GM18873 (cell line): ENCODE results near the gene BCAS3.
"Not testable (repeated sequence)": the region's sequence is repeated elsewhere in the genome, so short reads cannot be mapped to it uniquely, and the experiment has no call there.

Experiments used
- ATAC-seq: cut with Tn5 transposase; IDR thresholded peaks from one replicate; pipeline ENCODE4 v1.9.1; 2021; ENCODE audit warnings: mild to moderate bottlenecking, moderate library complexity, moderate number of reproducible peaks; ENCODE audit not compliant: unreplicated experiment, low FRiP score

Gene BCAS3

GRCh38 chr17:60971515-60972369, 294.1 kb downstream of the BCAS3 start:
- no peak for ATAC-seq

GRCh38 chr17:60976861-60977260, 299.2 kb downstream of the BCAS3 start:
- ATAC-seq: not testable (repeated sequence)

GRCh38 chr17:60989379-60989778, 311.7 kb downstream of the BCAS3 start:
- no peak for ATAC-seq

GRCh38 chr17:60989846-60990245, 312.2 kb downstream of the BCAS3 start:
- ATAC-seq: no peak

DNA sequence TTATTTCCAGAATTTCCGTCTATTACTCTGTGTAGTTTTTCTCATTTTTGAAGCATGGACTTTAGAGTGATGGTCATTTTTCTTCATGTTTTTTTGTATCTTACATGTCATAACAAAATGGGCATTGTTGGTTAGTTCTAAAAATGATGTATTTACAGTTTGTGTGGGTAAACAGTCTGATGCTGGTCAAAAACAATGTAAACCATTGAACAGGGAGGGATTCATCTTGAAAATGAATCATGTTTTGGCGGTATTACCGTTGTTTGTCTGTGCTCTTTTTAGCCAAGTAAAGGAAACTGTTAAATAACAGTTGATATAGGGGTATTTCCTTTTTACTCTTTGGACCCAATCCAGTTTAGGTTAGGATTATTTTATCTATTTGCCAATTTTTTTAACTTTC, 315.8 kb downstream of the BCAS3 start:
- no peak for ATAC-seq

GRCh38 chr17:60995680-60996079, 318.0 kb downstream of the BCAS3 start:
- no peak for ATAC-seq

DNA sequence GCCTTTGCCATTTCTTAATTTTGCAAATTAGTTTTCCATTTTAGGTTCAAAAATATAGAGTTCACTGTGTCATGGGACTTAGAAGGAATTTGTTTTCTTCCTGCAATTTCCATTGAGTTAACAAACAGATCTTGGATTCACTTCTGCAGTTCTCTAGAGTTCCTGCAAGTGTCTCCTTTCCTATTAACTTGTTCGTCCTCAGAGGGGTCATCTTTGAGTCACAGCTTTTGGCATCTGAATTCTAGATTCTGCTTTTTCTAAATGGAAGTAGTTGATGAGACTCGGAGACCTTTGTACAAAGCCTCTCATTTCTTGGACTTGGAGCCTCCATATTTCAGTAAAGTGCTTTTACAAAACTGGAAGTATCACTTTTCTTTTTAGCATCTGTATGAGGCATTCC, 323.3 kb downstream of the BCAS3 start:
- ATAC-seq: no peak

DNA sequence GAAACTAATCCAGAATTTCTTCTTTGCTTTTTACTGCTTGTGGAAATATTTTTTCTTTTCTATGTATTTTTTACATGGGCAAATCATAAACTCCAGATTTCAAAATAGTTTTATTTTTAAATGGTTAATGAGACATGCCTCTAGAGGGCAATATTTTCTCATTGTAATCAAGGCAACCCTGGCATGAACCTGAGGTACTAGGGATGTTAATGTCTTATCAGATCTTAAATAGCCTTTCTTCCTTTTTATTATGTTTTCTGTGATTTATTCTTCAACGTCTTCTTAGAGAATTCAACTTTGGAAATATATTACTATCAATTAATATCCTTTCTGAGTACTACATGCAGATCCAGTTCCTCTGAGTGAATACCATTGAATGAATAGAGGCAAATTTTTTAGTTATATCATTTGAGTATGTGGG, 324.7 kb downstream of the BCAS3 start:
- no peak for ATAC-seq

- ATAC-seq: no peak
Measured at GRCh38 chr17:61005358-61005757, 327.7 kb downstream of the BCAS3 start.

GRCh38 chr17:61005958-61006357, 328.3 kb downstream of the BCAS3 start:
- ATAC-seq: not testable (repeated sequence)

- ATAC-seq: no peak
Measured at GRCh38 chr17:61007980-61008379, 330.3 kb downstream of the BCAS3 start.

- ATAC-seq: no peak
Measured at GRCh38 chr17:61009663-61010062, 332.0 kb downstream of the BCAS3 start.

DNA sequence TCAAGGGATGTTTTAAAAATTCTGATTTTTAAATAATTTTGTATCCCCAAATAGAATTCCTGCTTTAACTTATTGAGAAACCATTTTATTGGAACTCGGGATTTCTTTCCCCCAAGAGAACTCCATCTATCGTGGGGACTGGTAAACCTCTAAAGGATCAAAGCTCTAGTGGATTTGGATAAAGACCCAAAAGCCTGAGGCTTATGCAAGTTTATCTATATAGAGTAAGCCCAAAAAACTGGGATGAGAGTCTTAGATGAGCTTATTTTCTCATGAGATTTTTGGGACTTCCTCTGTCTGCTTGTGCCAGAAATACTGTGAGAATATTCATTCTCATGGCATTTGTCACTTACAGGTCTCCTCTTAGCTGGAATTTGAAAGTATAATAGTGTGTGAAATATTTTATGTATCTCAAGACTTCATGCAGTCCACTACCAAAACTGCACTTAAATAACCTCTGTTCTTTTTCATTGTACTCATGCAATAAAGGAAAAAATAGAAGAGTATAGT, 333.1 kb downstream of the BCAS3 start:
- ATAC-seq: no peak

GRCh38 chr17:61011251-61011650, 333.6 kb downstream of the BCAS3 start:
- no peak for ATAC-seq

DNA sequence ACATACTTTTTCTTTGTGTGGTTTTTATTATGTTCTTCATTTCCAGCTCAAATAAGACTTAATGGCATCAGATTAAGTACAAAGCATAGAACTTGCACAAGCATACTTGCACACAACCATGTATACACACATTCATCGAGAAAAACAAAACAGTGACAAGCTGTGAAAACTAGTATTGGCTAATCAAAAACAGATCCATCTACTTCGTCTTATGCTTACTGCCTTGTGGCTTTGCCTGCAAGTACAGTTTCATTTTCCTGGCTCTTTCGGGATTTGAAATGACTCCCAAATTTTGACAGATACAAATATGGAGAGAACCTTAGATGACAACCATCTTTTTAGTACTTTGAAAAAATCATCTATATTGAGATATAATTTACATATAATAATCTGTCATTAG, 338.3 kb downstream of the BCAS3 start:
- ATAC-seq: no peak

- no peak for ATAC-seq
Measured at GRCh38 chr17:61017317-61018006, 339.8 kb downstream of the BCAS3 start.

DNA sequence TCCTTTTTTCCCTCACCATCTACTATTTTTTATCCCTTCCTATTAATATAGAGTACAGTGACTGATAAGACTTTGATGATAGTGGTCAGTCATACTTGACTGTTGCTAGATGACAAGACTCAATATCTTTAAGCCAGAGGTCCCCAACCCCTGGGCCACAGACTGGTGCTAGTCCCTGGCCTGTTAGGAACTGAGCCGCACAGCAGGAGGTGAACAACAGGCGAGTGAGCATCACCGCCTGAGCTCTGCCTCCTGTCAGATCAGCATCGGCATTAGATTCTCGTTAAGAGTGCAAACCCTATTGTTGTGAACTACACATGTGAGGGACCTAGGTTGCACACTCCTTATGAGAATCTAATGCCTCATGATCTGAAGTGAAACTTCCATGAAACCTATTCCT, 341.3 kb downstream of the BCAS3 start:
- ATAC-seq: no peak

DNA sequence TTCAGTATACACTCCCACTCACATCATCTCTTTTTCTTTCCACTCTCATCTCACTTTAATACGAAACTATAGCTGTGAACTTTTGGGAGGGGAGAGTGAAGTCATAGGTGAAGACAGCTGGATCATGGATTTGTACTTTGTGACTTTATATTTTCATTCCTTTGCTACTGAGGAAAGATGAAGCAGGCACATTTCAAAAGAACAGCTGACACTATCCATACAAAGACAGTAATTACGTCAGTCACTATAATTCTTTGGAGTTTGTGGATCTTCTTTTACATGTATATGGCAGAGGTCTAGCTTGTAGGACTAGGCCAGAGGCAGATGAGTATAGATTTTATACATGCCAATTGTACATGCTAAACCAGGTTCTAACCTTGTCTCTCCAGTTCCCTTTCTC, 346.3 kb downstream of the BCAS3 start:
- no peak for ATAC-seq

GRCh38 chr17:61026818-61027217, 349.2 kb downstream of the BCAS3 start:
- no peak for ATAC-seq

DNA sequence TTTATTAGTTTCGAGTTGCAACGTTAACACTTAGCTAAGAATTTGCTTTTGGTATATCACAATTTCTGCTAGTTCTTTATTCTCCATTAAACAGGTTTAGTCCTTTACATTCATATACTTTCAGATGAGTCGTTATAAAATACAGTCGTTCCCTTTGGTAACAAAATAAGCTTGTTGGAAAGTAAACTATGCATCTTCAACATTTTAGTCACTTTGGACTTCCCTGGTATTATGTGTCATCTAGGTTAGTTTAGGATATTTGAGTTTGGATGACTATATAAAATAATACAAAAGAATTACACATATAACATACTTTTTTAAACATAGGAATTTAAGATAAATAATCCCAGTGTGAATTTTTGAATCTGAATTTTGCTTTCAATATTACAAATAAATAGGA, 351.5 kb downstream of the BCAS3 start:
- no peak for ATAC-seq

DNA sequence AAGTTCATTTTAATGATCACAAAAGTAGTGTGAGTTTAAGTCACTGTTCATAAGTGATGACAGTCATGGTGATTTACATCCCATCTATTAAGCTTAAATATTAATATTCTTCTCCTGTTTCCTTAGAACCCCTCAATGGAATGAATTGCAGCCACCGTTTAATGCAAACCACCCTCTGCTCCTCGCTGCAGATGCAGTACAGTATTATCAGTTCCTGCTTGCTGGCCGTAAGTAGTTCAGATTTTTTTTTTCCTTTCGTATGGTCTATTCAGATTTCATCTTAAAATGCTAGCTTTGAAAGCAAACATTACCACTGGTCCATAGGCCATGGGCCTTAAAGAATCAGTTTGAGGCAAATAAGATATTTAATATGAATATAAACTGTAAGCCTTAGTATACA, 363.0 kb downstream of the BCAS3 start:
- no peak for ATAC-seq

GRCh38 chr17:61042348-61042747, 364.7 kb downstream of the BCAS3 start:
- ATAC-seq: not testable (repeated sequence)
